Right forelimb (tissue), 1 donor: ENCODE data around the gene TMEM245.
"Not testable (repeated sequence)": the region's sequence is repeated elsewhere in the genome, so short reads cannot be mapped to it uniquely, and the experiment has no call there.

Experiments
- DNase-seq: peaks from one replicate; pipeline ENCODE4 v3.0.0-alpha.2; 2018

Gene TMEM245

DNA sequence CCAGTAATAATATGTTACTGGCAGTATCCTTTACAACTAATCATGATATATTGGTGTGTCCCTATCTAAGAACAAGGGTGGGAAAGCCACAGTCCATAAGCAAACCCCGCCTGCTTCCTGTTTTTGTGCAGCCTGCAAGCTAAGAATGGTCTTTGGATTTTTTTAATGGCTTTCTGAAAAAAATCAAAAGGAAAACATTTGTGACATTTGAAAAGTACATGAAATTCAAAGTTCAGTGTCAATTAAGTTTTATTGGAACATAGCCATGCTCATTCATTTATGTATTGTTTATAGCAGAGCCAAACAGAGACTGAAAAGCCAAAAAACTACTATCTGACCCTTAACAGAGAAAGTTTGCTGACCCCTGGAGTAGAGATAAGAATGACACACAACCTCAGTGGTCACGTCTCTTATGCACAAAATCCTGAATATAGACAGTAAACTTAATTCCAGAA, 12.8 kb upstream of the TMEM245 start:
- no peak for DNase-seq

DNA sequence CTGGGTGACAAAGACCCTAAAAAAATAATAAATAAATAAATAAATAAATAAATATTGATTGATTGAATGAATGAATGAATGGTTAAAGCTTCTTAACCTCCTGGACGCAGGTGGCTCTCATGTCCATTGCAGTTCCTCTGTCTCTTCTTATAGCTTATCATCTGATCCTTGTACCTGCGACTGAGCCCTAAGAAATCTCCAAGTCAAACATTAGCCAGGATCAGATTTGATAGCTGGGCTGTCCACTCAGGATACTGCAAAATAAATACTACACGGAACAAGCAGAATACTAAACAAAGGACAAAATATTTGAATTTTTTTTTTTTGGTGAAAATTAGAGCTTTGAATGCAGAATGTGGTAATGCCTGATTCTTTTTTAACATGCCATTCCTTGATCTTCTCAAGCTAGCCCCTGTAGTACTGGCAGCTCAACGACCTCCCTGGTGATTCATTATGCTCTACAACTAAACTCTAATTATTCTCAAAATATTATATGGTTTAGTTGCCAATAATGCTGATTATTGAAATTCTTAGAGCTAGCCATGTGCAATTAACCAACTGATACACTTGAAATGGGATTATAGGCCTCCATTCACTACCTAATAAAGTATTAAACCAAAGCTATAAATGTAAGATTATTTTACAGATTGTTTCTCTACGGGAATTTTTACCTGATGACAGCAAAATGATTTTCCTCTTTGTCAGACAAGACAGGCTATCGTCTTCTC, 9.9 kb upstream of the TMEM245 start:
- DNase-seq, result no peak

DNA sequence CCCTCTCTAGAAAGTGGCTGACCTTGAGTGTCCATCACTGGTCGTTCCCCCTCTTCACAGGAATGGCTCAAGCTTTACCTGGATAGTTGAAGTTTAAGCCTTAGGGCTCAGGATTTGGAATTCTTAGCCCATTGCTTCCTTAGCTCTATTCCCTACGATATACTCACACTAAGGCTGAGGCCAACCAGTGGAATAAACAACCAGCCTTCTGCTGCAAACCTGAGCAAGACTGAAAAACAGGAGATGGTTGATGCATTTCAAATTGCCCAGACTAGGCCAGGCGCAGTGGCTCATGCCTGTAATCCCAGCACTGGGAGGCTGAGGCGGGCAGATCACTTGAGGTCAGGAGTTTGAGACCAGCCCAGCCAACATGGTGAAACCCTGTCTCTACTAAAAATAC, 6.9 kb upstream of the TMEM245 start:
- DNase-seq, result not testable (repeated sequence)

DNA sequence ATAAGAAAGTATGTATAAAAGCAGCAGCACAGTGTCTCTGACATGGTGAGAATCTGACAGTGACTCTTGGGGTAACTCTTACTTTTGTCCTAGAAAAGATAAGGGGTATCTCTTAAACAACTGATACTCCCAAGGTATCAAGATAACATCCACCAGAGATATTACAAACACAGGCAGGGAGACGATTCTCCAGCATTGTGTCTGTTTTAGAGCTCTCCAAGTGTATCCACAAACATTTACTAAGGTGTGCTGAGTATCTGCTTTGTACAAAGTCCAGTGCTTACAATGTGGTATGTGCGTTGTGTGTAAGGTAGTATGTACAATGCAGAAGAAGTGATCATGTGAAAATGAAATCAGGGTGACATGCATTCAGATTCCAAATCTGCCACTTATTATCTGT, 4.4 kb upstream of the TMEM245 start:
- no peak for DNase-seq

DNA sequence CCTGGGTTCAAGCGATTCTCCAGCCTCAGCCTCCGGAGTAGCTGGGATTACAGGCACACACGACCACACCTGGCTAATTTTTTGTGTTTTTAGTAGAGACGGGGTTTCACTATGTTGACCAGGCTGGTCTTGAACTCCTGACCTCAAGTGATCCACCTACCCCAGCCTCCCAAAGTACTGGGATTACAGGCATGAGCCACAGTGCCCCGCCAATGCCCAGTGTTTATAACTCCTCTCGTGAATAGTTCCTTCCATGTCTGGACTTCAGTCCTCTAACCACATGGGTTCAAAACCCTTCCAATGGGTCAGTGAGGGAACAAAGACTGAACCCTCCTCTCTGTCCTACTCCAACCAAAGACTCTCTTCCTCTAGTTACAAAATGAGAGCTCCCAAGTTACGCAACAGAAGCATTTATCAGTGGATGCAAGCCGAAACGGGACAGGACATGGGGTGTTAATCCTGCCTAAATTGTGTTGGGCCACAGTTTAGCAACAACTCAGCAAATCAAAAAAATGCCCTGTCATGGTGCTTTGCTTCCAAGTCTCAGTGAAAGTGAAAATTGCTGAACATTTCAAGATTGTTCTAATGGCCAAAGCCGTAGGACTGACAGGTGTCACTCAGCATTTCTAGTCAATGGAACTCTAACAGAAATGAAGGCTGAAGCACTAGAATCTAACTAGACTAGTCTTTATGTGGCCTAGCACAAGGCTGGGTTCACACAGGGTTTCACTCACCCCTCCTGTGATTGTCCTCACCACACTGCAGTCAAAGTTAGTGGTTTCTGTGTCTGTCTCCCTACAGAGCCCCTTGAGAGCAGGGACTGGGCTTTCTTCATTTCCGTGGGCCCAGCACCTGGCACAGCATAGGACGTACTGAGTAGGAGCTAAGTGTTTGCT, 3.2 kb upstream of the TMEM245 start:
- DNase-seq, result no peak

DNA sequence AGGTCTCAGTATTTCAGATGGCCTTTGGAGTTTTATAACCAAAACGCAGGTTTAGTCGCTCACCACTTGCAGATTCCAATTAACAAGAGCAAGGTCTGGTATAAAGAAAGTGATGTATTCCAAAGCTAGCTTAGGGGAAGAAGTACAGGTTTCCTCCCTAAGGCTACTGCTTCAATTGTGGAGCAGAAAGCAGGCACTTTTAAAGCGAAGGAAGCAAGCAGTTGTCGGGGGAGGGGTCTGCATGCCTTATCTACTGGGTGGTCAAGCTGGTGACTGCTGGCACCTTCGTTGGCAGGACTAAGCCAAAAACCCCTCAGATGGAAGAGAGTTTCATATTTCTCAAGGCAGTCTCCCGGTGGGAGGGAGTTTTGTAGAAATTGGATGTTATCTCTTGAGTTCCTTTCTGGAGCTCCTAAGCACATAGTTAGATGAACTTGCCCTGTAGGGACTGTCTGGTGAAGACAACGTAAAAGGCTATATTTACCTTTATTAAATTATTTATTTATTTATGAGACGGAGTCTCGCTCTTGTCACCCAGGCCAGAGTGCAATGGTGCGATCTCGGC, 1.6 kb upstream of the TMEM245 start:
- DNase-seq, result no peak

DNA sequence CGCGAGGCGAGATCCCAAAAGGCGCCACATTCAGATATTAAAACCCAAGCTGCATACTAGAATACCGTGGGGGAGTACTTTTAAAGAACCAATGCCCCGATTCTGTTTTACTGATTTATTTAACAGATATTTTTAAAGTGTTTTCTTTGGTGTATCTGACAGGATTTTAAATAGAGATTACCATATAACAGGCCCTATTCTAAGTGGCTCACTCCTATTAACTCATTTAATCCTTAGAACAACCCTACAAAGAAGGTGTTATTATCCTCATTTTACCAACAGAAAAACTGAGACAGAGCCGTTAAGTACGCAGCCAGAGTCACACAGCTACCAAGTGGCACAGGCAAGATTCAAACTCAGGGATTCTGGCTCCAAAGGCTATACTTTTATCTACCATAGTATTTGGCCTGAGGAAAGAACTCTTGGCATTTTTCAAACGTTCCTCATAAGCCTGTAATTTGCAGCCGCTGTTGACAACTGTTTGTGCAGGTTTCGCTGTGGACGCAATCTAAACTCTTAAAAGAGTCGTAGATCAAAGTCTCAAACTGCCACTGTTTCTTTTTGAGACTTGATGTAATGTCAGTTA, 550 bp upstream of the TMEM245 start:
- DNase-seq, result no peak

DNA sequence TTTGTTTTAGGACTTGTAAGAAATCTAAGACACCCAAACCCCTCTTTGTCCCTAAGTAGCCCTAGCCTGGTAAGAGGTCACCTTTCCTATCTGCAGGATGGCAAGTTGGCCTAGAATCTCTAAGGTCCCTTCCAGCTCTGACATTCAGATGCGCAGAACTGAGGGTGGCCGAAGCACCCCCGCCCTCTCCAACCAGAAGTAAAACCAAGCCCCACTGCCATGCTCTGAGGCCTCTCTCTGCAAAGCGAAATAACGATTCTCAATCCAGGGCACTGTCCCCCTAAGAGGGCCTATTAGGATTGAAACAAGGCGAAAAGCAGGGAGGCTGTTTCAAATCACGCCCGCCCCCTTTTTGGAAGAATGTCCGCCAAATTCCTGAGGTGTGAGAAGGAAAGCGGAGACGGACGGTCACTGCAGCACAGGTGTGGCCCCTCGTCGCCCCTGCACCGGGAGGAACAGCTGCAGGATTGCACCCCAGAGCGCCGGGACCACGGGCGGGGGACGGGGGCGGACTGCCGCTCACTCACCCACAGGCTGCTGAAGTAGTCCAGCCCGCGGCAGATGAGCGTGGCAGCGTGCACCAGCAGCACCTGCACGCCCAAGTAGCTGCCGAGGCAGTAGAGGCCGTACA, 824 bp downstream of the TMEM245 start:
- peak; percentile 68 for DNase-seq

DNA sequence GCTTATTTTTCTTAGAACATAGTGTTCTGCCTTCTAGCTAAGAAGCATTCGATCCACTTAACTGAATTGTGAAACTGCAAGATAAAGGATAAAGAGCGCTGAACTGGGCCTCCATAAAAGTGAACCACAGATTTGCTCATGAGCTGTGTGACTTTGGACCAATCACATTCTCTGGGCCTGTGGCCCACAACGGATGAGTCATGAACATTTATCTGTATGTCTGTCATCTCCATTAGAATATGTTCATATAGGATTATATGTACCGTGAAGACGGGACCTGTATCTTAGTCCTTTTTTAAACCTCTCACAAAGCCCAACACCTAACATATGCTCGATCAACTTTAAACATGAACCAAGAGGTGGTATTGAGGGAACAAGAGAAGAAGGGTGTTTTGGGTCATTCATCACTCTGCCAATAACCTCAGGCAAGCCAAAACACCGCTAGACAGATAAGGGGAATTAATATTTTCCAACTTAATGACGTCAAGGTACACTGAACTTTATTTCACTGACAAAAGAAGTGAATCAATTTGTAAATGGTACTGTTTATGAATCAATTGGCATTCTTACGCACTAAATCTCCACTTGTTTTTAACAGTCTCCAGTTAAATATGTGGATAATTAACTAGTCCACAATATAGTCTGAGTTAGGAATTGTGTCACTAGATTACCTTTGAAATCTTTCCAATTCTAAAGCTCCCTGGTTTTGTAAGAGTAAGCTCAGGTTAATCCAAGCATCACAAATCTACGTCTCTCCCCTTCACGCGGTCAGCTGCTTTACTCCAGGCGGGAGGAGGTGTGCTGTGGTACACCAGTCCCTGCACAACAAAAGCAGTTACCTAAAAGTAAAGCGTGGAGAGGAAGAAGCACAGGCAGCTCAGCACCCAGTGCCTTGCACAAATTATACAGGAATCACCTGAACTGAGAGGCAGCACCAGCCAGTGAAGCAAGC, 1.6 kb downstream of the TMEM245 start:
- DNase-seq, result peak; percentile 40

DNA sequence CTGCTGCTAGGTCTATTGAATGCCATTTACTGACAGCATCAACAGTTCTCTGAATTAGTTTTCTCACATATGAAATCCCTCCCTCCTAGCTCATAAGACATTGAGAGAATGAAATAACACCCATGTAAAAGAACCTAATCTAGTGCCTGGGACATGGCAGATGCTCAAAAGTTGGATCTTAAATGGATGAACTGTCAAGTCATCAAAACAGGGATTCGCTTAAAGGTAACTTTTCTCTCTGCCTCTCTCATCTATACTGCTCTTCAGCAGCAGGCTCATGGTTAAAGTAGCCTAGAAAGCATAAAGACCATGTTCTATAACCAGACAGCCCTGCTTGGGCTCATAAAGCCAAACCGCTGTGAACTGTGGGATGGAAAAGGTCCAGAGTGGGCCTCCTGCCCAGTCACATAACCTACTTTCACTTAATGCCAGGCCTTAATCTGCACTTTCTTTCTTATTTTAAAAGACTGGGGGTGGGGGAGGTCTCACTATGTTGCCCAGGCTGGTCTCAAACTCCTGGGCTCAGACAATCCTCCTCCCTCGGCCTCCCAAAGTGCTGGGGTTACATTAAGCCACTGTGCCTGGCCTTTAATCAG, 3.7 kb downstream of the TMEM245 start:
- peak; percentile 59 for DNase-seq

DNA sequence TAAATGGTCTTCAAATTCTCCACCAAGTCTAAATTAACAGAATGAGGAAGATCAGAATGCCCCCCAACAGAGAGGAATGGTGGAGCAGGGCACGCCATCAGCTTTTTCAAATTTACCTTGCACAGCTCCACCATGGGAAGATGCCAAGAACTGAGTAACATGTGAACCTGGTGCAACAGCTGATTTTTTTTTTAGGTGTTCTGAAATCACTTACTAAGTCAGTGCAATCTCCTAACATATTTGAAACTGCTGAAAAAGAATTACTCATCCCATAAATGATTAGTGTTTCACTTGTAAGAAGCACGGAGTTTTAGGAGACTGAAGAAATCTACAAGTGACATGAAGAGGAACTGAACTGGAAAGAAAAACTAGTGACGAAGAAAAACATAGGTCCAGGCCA, 5.1 kb downstream of the TMEM245 start:
- DNase-seq, result no peak

DNA sequence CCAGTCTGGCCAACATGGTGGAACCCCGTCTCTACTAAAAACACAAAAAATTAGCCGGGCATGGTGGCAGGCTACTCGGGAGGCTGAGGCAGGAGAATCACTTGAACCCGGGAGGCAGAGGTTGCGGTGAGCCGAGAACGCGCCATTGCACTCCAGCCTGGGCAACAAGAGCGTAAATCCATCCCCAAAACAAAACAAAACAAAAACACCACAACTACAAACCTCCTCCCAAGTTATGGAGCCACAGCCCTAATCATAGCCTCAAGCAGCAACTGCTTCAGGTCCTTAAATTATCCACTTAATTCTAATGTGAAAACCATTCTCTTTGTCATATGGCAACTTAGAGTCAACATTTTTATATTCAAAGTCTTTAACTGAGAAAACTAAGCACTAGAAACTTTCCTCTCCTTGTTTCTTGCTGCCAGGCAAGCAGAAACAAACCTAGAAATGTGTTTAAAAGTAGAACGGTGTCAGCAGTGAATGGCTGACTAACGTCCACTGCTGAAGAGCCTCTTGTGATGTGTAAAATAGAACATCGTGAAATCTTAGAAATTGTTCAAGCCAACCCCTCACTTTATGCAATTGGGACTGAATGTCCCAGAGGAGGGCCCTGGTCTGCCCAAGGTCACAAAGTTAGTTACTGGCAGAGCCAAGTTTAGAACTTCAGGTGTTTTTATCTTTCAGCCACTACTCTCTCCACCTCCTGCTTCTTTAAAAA, 5.7 kb downstream of the TMEM245 start:
- no peak for DNase-seq

DNA sequence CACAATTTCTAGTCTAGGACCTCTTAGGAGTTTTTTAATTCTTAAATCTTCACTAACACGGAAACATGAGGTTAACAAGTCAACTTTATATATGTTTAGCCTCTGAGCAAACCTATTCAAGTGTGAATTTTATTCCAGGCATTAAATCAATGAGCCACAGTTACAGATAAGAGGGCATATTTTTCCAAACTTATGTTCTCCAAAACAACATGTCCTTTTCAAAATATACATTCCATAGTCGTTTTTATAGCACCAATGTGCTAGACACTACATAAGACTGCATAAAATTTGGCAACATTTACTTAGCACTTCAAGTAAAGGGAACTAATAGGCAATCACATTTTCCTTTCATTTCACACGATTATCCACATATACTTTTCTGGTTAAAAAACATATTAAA, 6.5 kb downstream of the TMEM245 start:
- DNase-seq, result no peak

DNA sequence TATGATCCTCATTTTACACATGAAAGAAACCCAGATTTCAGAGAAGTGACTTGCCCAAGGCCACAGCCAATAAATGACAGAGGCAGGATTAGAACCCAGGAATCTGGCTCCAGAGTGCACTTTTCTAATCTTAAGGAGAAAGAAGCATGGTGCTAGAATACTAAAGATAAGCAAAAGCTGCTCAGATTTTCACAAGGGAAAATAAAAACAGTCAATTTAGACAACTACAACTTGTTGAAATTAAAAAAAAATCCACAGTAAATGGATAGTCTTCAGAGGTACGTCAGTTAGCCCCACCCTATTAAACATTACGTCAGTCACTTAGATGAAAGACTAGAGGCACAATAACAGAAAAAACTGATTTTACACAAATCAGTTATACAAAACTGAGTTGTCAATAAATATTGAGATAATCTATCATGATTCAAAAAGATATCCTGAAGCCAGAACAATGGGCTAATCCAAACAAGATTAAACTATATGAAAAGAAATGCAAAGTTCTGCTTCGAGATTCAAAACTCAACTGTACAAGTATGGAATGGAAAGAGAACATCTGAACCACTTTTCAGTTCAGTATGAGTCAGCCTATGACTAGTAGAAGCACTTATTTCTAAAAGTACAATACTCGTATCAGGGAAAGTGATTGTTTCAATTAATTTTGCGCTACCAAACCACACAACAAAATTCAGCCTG, 9.3 kb downstream of the TMEM245 start:
- DNase-seq, result no peak

DNA sequence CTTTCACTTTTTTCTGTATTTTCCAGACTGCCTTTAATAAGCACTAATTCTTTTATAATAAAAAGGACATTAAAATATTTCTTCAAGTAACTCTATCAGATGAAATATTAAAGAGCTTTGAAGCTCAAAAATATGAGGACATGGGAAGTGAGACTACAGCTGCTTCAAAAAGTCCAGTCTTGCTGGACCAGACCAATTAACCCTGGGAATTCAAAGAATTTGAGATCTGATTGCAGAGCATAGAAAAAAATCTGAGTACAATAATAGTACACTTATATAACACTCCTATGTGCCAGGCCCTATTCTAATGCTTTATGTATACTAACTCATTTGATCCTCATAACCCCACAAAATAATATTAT, 9.8 kb downstream of the TMEM245 start:
- DNase-seq, result no peak

DNA sequence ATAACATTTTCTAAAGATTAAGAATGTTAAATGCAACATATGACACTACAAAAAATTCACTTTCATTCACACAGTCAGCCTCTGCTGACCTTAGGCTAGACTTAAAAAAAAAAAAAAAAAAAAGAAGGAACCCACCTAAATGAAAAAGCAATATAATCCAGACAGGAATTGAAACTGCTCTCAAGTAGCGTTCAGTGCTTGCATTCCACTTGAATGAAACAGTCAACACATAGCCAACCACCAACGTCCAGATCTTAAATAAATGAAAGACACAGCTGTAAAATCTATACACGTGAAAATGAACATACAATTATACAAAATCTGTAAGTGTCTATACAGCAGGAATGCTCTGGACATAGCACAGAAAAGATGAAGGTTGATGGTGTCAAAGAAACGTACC, 11.4 kb downstream of the TMEM245 start:
- DNase-seq, result no peak

DNA sequence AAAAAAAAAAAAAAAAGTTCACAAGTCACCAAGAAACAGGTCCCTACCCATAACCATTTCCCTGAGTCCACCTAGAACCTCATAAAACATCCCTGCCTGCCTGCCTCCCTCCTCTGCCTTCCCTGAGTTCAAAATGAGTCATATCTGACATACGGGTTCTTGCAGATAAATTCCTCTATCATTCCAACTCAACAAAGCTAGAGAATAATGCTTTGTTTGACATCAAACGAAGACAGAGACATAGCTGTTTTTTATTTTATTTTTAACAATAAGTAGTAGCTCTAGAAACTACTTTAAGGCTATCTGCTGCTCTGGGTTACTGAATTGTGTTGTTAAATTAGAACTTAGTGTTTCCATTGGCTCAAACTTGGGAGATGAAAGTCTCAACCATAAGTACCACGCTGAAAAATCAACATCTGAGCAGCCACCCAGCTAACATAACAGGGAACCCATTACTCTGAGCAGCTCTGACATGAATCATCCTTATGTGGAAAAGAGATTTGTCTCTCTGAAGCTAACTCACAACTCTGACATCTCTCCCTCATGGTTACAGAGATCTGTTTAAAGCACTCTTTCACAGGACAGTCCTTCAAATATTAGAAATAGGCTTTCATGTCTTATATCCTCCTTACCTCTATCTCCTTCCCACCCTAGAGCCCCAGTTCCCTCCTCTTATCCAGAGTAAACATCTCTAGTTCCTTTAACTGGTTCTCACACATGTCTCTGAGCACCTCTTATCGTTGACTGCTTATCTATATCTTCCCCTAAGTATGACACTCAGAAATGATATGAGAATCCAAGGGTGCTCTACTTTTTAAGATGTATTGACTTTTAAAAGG, 12.1 kb downstream of the TMEM245 start:
- no peak for DNase-seq

DNA sequence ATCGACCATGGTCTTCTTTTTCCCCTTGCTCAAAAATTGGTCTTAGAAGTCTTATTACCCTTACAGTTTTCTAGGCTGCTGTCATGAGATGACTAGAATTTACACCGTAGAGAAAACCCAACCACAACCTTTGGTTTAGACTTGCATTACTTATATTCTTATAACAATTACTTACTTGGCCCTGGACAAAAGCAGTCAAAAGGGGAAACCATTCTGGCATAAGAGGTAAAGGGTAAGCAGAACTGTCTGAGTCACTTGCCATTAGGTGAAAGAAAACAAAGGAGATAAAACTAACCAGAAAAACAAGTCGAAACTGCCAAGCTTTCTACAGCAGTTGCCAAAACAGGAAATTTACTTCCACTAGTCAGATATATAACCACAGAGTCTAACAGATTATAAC, 17.9 kb downstream of the TMEM245 start:
- DNase-seq, result no peak

DNA sequence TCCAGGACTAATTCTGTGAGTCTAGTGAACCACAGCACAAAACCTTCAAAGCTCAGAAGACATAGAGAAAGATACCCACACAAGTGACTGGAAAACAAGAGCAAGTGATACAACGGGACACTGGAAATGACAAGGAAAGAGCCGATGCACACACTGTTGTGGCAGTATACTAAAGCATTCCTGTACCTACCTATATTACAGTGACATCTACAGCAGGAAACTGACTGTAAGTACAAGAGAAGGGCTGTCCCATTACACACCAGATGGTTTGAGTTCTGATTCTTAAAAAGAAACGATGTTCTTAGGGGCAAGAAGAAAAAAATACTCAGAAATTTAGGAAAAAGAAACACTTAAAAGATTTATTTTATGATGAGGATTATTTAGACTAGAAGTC, 18.5 kb downstream of the TMEM245 start:
- no peak for DNase-seq
